GM23248 (cell line): ENCODE measurements around the gene IGFLR1. TPM values are rescaled to one million over a fixed set of nuclear protein-coding genes. Genes with fewer than 3 reads are reported as not detected.

Source experiments
- DNase-seq: peaks from one replicate; pipeline ENCODE4 v3.0.0-alpha.2; 2015
- H2AFZ ChIP-seq: fragments of 200-600 bp; sonication (generic); 2 replicates; pipeline ENCODE4 v1.6.1; 2016; ENCODE audit warnings: antibody characterized with exemption
- H3F3A ChIP-seq: fragments of 200-600 bp; sonication (generic); 2 replicates; pipeline ENCODE4 v1.6.1; 2016; ENCODE audit warnings: mild to moderate bottlenecking, antibody characterized with exemption, mixed run types; ENCODE audit not compliant: insufficient read depth
- H3K27ac ChIP-seq: fragments of 200-600 bp; sonication (generic); 2 replicates; pipeline ENCODE4 v1.5.1; 2016; ENCODE audit warnings: mild to moderate bottlenecking
- H3K27me3 ChIP-seq: fragments of 200-600 bp; sonication (generic); replicated peaks from 2 replicates; pipeline ENCODE4 v1.6.1; 2016; ENCODE audit warnings: mild to moderate bottlenecking; ENCODE audit not compliant: insufficient read depth
- H3K36me3 ChIP-seq: fragments of 200-600 bp; sonication (generic); 2 replicates; pipeline ENCODE4 v1.6.1; 2016; ENCODE audit warnings: low read depth, mild to moderate bottlenecking
- H3K4me1 ChIP-seq: fragments of 200-600 bp; sonication (generic); 2 replicates; pipeline ENCODE4 v1.6.1; 2016; ENCODE audit warnings: mild to moderate bottlenecking; ENCODE audit not compliant: insufficient read depth
- H3K4me2 ChIP-seq: fragments of 200-600 bp; sonication (generic); one replicate; pipeline ENCODE4 v1.6.1; 2016; ENCODE audit warnings: mild to moderate bottlenecking; ENCODE audit not compliant: unreplicated experiment
- H3K4me3 ChIP-seq: fragments of 200-600 bp; sonication (generic); 2 replicates; pipeline ENCODE4 v1.5.1; 2016; ENCODE audit warnings: mild to moderate bottlenecking
- H3K79me2 ChIP-seq: fragments of 200-600 bp; sonication (generic); 2 replicates; pipeline ENCODE4 v1.6.1; 2016; ENCODE audit warnings: mild to moderate bottlenecking; ENCODE audit not compliant: insufficient read depth
- H3K9ac ChIP-seq: fragments of 200-600 bp; sonication (generic); 2 replicates; pipeline ENCODE4 v1.6.1; 2016; ENCODE audit warnings: mild to moderate bottlenecking
- H3K9me2 ChIP-seq: fragments of 200-600 bp; sonication (generic); 2 replicates; pipeline ENCODE4 v1.6.1; 2016; ENCODE audit warnings: mixed run types, mild to moderate bottlenecking, moderate library complexity; ENCODE audit not compliant: insufficient read depth
- H3K9me3 ChIP-seq: fragments of 200-600 bp; sonication (generic); one replicate; pipeline ENCODE4 v1.6.1; 2017; ENCODE audit warnings: low read depth
- H4K20me1 ChIP-seq: fragments of 200-600 bp; sonication (generic); 2 replicates; pipeline ENCODE4 v1.6.0; 2016; ENCODE audit not compliant: insufficient read depth
- EZH2 ChIP-seq: fragments of 200-600 bp; sonication (generic); IDR thresholded peaks from 2 replicates; pipeline ENCODE4 v1.6.1; 2018; ENCODE audit warnings: antibody characterized with exemption, mild to moderate bottlenecking; ENCODE audit not compliant: insufficient read depth, poor library complexity, severe bottlenecking
- EZH2phosphoT487 ChIP-seq: fragments of 200-600 bp; sonication (generic); IDR thresholded peaks from 2 replicates; pipeline ENCODE4 v1.6.1; 2018; ENCODE audit warnings: antibody characterized with exemption, moderate library complexity, mild to moderate bottlenecking, low read depth; ENCODE audit not compliant: insufficient read depth
- WGBS, 2 experiments: methylation state at CpG; one replicate each; pipeline ENCODE4 v1.1.6; 2015 to 2017; ENCODE audit warnings: low lambda C conversion rate in 2 of 2, low coverage in 1 of 2; ENCODE audit errors: missing lambda C conversion rate in 2 of 2; 5-methylcytosine and 5-hydroxymethylcytosine counted together
- in situ Hi-C: fragments of 300-500 bp; cut with MboI; formaldehyde crosslinking; loops from 2 replicates; pipeline ENCODE4 v1.15.0; 2020
- polyA plus RNA-seq: library from polyadenylated mRNA; unstranded; fragments of >200 nt; fragmentation: Nextera tagmentation; extraction: Ambion mirVana; gene quantifications from 2 replicates; pipeline ENCODE4 v1.2.1, GENCODE V29; 2016
- total RNA-seq: library from RNA; depleted of rRNA; stranded (reverse); fragments of >200 nt; shearing (Covaris generic); gene quantifications from 2 replicates; pipeline ENCODE4 v1.2.3, GENCODE V29; 2014

IGFLR1 gene
- total and polyA plus RNA-seq, 2 experiments from 2014 or later = 1.4 to 3.2 TPM

DNA sequence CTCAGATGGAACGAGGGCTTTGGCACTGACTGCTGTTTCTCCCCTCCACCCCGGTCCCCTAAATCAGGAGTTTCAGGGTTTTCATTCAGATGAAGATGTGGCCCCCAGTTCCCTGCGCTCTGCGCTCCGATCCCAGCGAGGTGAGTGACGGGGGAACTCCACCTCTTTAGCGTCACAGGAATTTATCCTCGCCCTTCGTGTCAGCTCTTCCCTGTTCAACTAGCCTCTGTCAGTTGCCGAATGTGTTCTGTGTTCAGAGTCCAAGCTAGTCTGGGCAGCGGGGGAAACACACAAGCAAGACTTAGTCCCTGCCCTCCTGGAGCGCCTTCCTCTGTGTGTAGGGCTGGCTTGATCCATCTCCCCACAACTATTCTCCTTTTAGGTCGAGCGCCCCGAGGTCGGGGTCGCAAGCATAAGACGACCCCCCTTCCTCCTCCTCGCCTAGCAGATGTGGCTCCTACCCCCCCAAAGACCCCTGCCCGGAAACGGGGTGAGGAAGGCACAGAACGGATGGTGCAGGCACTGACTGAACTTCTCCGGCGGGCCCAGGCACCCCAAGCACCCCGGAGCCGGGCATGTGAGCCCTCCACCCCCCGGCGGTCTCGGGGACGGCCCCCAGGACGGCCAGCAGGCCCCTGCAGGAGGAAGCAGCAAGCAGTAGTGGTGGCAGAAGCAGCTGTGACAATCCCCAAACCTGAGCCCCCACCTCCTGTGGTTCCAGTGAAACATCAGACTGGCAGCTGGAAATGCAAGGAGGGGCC lies 22.7 kb downstream of the IGFLR1 start:
- H4K20me1 ChIP-seq = no peaks in the 10 kb centered on the region
- 81 to 82% methylated on average over 28 to 32 of the region's 32 CpGs for WGBS, 2 experiments
- no peaks in the 10 kb centered on the region for H3K9me3 ChIP-seq
- no peak overlapping the region for H3K27ac ChIP-seq
- no peaks in the 10 kb centered on the region for H3K9me2 ChIP-seq
- H3K4me2 ChIP-seq = peak overlapping the region; percentile 84
- TF ChIP-seq EZH2phosphoT487 (no peak), EZH2 (no peak)
- H3F3A ChIP-seq = no peaks in the 10 kb centered on the region; the same call in 1 of the 2 replicates
- H3K27me3 ChIP-seq = no peaks in the 10 kb centered on the region
- peak overlapping the region; percentile 94 for H3K9ac ChIP-seq
- peaks cover 60% of the 10 kb centered on the region for H3K79me2 ChIP-seq
- H2AFZ ChIP-seq = no peak overlapping the region
- peaks cover 12% of the 10 kb centered on the region; the same call in 1 of the 2 replicates for H3K36me3 ChIP-seq
- H3K4me3 ChIP-seq = peak overlapping the region; percentile 89
- no peaks in the 10 kb centered on the region for H3K4me1 ChIP-seq
- in situ Hi-C loops = no loop called here
- DNase-seq = no peak

DNA sequence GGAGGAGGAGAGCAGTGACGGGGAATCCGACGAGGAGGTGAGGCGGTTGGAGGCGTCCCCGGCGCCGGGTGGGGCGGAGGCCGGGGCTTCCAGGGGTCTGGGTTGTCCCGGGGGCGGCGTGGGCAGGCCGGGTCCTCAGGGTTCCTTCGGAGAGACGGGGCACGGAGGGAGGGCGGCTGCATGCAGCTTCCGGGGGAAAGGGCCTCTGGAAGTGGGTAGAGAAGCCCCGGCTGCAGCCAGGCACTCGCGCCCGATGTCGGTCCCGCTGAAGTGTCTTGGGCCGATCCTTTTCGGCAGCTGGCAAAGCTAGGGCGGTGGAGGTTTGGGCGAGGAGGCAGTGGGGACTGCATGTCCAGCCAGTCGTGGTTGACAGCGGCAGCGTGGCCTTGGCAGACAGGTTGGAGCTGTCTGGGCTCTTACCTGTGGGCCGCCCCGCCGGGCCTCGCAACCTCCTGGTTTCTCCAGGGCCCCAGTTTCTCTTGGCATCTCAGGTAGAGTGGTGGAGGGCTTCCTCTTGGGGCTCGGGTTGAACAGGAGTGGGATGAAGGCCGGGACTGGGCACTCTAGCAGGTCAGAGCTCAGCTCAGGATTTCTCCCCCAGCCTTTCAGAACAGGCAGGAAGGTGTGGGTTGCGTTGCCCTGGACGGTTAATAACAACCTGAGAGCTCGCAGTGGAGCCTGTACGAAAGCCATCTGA lies 23.8 kb downstream of the IGFLR1 start:
- Histone ChIP-seq H3K27ac (peak overlapping the region; percentile 77), H3K27me3 (no peaks in the 10 kb centered on the region), H3K36me3 (0 out of 2 replicates have a peak, but pooled peaks cover 1% of the 10 kb centered on the region), H3K9ac (peak overlapping the region; percentile 94), H3K9me3 (no peaks in the 10 kb centered on the region), H3K9me2 (no peaks in the 10 kb centered on the region), H3K79me2 (peaks cover 53% of the 10 kb centered on the region), H4K20me1 (no peaks in the 10 kb centered on the region), H3F3A (no peaks in the 10 kb centered on the region; the same call in 1 of the 2 replicates), H3K4me3 (peak overlapping the region; percentile 89), H2AFZ (0 out of 2 replicates have a peak overlapping the region, but pooled peaks have one; percentile 4), H3K4me1 (no peaks in the 10 kb centered on the region), H3K4me2 (peak overlapping the region; percentile 84)
- TF ChIP-seq EZH2phosphoT487 (no peak), EZH2 (no peak)
- WGBS, 2 experiments = 2 to 4% methylated on average over 22 to 33 of the region's 42 CpGs
- in situ Hi-C loops = no loop called here
- peak; percentile 62 for DNase-seq

DNA sequence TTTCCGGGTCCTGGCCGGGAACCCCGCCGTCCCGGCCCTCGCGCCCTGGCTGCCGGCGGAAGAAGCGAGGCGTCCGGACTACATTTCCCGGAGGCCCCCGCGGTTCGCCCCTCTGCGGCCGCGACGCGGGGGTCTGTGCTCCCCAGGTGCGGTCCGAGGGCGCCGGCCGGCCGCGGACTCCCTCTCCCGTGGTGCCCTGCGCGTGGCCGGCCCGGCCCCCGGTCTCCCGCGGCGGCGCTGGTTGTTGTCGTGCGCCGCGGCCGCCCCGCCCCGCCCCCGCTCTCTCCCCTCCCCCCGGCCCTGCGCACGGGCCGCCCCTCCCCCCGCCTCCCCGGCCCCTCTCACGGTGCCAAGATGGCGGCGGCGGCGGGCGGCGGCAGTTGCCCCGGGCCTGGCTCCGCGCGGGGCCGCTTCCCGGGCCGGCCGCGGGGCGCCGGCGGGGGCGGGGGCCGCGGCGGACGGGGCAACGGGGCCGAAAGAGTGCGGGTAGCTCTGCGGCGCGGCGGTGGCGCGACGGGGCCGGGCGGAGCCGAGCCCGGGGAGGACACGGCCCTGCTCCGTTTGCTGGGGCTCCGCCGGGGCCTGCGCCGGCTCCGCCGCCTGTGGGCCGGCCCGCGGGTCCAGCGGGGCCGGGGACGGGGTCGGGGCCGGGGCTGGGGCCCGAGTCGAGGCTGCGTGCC lies 24.4 kb downstream of the IGFLR1 start, which contains the start of gene KMT2B:
TSS of gene KMT2B (plus strand) at position 339 of the 680 bp plus-strand sequence. CDS start at position 355, 16 bp downstream.
- H3K9me2 ChIP-seq = no peaks in the 10 kb centered on the region
- H3K27ac ChIP-seq = peak within 1 kb of the TSS; percentile 77
- no peaks in the 10 kb centered on the region for H3K27me3 ChIP-seq
- no peak for TF ChIP-seq EZH2phosphoT487
- no peak for TF ChIP-seq EZH2
- H3K79me2 ChIP-seq = peaks cover 52% of the 10 kb centered on the region
- WGBS, 2 experiments = 1% methylated on average over 29 to 73 of the region's 109 CpGs
- no peaks in the 10 kb centered on the region for H3K9me3 ChIP-seq
- peak within 1 kb of the TSS; percentile 89 for H3K4me3 ChIP-seq
- peak within 1 kb of the TSS; percentile 86 for H3K4me2 ChIP-seq
- H3K9ac ChIP-seq = peak within 1 kb of the TSS; percentile 94
- peak within 1 kb of the TSS; percentile 90 for H2AFZ ChIP-seq
- H3F3A ChIP-seq = no peaks in the 10 kb centered on the region; the same call in 1 of the 2 replicates
- no peaks in the 10 kb centered on the region for H3K36me3 ChIP-seq
- DNase-seq = no peak
- in situ Hi-C loops = no loop called here
- no peaks in the 10 kb centered on the region for H3K4me1 ChIP-seq
- no peaks in the 10 kb centered on the region for H4K20me1 ChIP-seq
